Liver (tissue), 9 donors: ENCODE data around the gene ITIH5. TPM values are rescaled to one million over a fixed set of nuclear protein-coding genes. Genes with fewer than 3 reads are reported as not detected.

ENCODE experiments used
- DNase-seq: peaks from one replicate; pipeline ENCODE4 v3.0.0-alpha.2; 2017; ENCODE audit warnings: low spot score
- H3K27ac ChIP-seq, 2 donors: one replicate each; pipeline ENCODE4 v1.7.0; 2013; ENCODE audit warnings: inconsistent platforms in 2 of 2, low read length in 2 of 2, control low read depth in 1 of 2, low read depth in 1 of 2, mild to moderate bottlenecking in 1 of 2
- H3K27me3 ChIP-seq, 4 donors: one replicate each; pipeline versions ENCODE4 v1.6.1 to v1.7.0; 2013; ENCODE audit warnings: low read length in 3 of 4, inconsistent platforms in 1 of 4, mild to moderate bottlenecking in 1 of 4, moderate library complexity in 1 of 4; ENCODE audit not compliant: control insufficient read depth in 4 of 4, insufficient read depth in 4 of 4
- H3K36me3 ChIP-seq, 4 donors: one replicate each; pipeline versions ENCODE4 v1.6.1 to v1.7.0; 2013; ENCODE audit warnings: low read length in 3 of 4, mild to moderate bottlenecking in 3 of 4, low read depth in 1 of 4, moderate library complexity in 1 of 4; ENCODE audit not compliant: control insufficient read depth in 4 of 4, insufficient read depth in 3 of 4
- H3K4me1 ChIP-seq, 4 donors: one replicate each; pipeline versions ENCODE4 v1.6.1 to v1.7.0; 2013; ENCODE audit warnings: low read length in 3 of 4, mild to moderate bottlenecking in 3 of 4, moderate library complexity in 1 of 4; ENCODE audit not compliant: control insufficient read depth in 4 of 4, insufficient read depth in 4 of 4
- H3K4me3 ChIP-seq, 3 donors: one replicate each; pipeline versions ENCODE4 v1.6.1 to v1.7.0; 2013; ENCODE audit warnings: low read length in 3 of 3, control low read depth in 1 of 3, low read depth in 1 of 3, mild to moderate bottlenecking in 1 of 3
- H3K9ac ChIP-seq, 2 donors: one replicate each; pipeline ENCODE4 v1.7.0; 2013; ENCODE audit warnings: low read length in 2 of 2, mild to moderate bottlenecking in 2 of 2, moderate library complexity in 2 of 2, control low read depth in 1 of 2, low read depth in 1 of 2
- H3K9me3 ChIP-seq, 4 donors: one replicate each; pipeline versions ENCODE4 v1.6.1 to v1.7.0; 2013; ENCODE audit warnings: low read length in 3 of 4; ENCODE audit not compliant: control insufficient read depth in 4 of 4
- EGR1 ChIP-seq, 2 donors: IDR thresholded peaks; 2 replicates each; pipeline ENCODE4 v1.6.1; 2016 to 2018; ENCODE audit warnings: antibody characterized with exemption in 2 of 2, low read depth in 2 of 2
- FOXA1 ChIP-seq: IDR thresholded peaks from 2 replicates; pipeline ENCODE4 v1.6.1; 2016; ENCODE audit warnings: antibody characterized with exemption
- FOXA2 ChIP-seq: IDR thresholded peaks from 2 replicates; pipeline ENCODE4 v1.6.1; 2016; ENCODE audit warnings: antibody characterized with exemption
- GABPA ChIP-seq, 2 donors: IDR thresholded peaks in 1 of 2; conservative IDR thresholded peaks in 1 of 2; 2 replicates each; pipeline ENCODE4 v1.6.1; 2016; ENCODE audit warnings: antibody characterized with exemption in 2 of 2, mild to moderate bottlenecking in 1 of 2, moderate library complexity in 1 of 2
- HNF4G ChIP-seq: IDR thresholded peaks from 2 replicates; pipeline ENCODE4 v1.6.1; 2016; ENCODE audit warnings: antibody characterized with exemption
- NR2F2 ChIP-seq: IDR thresholded peaks from 2 replicates; pipeline ENCODE4 v1.6.1; 2016; ENCODE audit warnings: antibody characterized with exemption
- RAD21 ChIP-seq, 2 donors: IDR thresholded peaks; 2 replicates each; pipeline ENCODE4 v1.6.1; 2016; ENCODE audit warnings: antibody characterized with exemption in 2 of 2, mild to moderate bottlenecking in 2 of 2
- SP1 ChIP-seq: IDR thresholded peaks from 2 replicates; pipeline ENCODE4 v1.6.1; 2018; ENCODE audit warnings: antibody characterized with exemption, mild to moderate bottlenecking
- TAF1 ChIP-seq: conservative IDR thresholded peaks from 2 replicates; pipeline ENCODE4 v1.6.1; 2016; ENCODE audit warnings: antibody characterized with exemption, mild to moderate bottlenecking
- YY1 ChIP-seq: IDR thresholded peaks from 2 replicates; pipeline ENCODE4 v1.6.1; 2016; ENCODE audit warnings: antibody characterized with exemption, mild to moderate bottlenecking
- WGBS: extraction: QIAGEN DNeasy Blood & Tissue Kit; methylation state at CpG from one replicate; pipeline ENCODE4 v1.1.7; 2013; 5-methylcytosine and 5-hydroxymethylcytosine counted together
- polyA plus RNA-seq, 2 donors: library from polyadenylated mRNA; stranded (reverse) in 1 of 2; unstranded in 1 of 2; fragments of 200-250 nt in 1 of 2; fragments of >200 nt in 1 of 2; fragmentation: Nextera tagmentation in 1 of 2; extraction: Ambion mirVana in 1 of 2; gene quantifications; one replicate each; pipeline versions ENCODE4 v1.2.1 to v1.2.3, GENCODE V29; 2013 to 2015
- total RNA-seq, 2 donors: library from RNA; depleted of rRNA; stranded (reverse); fragments of >200 nt; gene quantifications; one replicate each; pipeline ENCODE4 v1.2.3, GENCODE V29; 2014
- TF ChIP-seq, protein P1 (sequence below): fragments of 150-350 bp; IDR thresholded peaks from 2 replicates; pipeline ENCODE4 v1.5.1; 2017; ENCODE audit warnings: improper control_type of control experiment, low read depth, low read length; ENCODE audit not compliant: missing input control
- TF ChIP-seq, protein P2 (sequence below): IDR thresholded peaks from 2 replicates; pipeline ENCODE4 v1.6.1; 2016; ENCODE audit warnings: antibody characterized with exemption
- TF ChIP-seq, protein P3 (sequence below): IDR thresholded peaks from 2 replicates; pipeline ENCODE4 v1.6.1; 2016; ENCODE audit warnings: antibody characterized with exemption
- donor health status: healthy.
- donor health status: healthy.
- donor health status: healthy.
- donor health status: healthy.
- donor health status: healthy.

Gene ITIH5
- total and polyA plus RNA-seq, 4 donors, result 0.60 to 1.3 (median 0.98) TPM

DNA sequence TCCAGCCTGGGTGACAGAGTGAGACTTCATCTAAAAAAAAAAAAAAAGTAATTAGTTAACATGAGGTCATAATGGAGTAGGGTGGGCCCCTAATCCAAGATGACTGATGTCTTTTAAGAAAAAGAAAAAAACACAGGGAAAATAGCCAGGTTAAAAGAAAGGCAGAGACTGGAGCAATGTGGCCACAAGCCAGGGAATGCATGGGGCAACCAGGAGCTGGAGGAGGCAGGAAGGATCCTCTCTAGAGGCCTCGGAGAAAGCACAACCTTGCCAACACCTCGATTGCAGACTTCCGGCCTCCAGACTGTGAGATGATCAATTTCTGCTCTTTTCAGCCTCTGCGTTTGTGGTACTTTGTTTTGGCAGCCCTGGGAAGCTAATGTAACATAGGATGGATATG is 121.5 kb downstream of the ITIH5 start:
- no peaks in the 10 kb centered on the region for H3K27me3 ChIP-seq
- H3K9ac ChIP-seq, result no peak overlapping the region
- no peak for TF ChIP-seq EGR1 (IDR thresholded peaks at IDR 0.05; ENCODE audit: low read depth in 2 of 2)
- TF ChIP-seq YY1, result no peak
- TF ChIP-seq HNF4G, result no peak
- TF ChIP-seq TAF1, result no peak
- TF ChIP-seq, protein P1, sequence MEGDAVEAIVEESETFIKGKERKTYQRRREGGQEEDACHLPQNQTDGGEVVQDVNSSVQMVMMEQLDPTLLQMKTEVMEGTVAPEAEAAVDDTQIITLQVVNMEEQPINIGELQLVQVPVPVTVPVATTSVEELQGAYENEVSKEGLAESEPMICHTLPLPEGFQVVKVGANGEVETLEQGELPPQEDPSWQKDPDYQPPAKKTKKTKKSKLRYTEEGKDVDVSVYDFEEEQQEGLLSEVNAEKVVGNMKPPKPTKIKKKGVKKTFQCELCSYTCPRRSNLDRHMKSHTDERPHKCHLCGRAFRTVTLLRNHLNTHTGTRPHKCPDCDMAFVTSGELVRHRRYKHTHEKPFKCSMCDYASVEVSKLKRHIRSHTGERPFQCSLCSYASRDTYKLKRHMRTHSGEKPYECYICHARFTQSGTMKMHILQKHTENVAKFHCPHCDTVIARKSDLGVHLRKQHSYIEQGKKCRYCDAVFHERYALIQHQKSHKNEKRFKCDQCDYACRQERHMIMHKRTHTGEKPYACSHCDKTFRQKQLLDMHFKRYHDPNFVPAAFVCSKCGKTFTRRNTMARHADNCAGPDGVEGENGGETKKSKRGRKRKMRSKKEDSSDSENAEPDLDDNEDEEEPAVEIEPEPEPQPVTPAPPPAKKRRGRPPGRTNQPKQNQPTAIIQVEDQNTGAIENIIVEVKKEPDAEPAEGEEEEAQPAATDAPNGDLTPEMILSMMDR, result no peak
- H3K4me1 ChIP-seq, result peaks cover 0 to 3% (median under 1%) of the 10 kb centered on the region in 4 donors
- no peak overlapping the region for H3K27ac ChIP-seq
- DNase-seq, result no peak
- H3K9me3 ChIP-seq, result no peaks in the 10 kb centered on the region
- WGBS, result 84% methylated on average over 4 of the region's 4 CpGs
- H3K4me3 ChIP-seq, result no peak overlapping the region
- H3K36me3 ChIP-seq, result no peaks in the 10 kb centered on the region

DNA sequence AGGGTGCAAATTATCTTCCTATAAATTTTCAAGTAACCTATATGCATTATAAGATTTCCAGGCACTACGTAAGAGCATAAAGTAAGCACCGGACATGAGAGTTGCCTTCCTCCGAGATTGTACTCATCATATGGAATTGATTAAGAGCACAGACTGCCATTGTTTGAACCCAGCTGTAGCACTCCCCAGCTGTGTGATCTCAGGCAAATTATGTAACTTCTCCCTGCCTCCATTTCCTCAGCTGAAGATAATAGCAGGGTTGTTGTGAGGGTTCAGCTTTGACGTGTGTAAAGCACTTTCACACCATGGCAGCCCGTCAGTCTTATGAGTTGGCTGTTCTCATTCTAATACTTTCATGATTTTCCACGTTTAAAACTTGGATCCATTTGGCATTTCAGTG is 122.6 kb downstream of the ITIH5 start:
- no peaks in the 10 kb centered on the region for H3K36me3 ChIP-seq
- WGBS, result 90% methylated on average over 6 of the region's 6 CpGs

DNA sequence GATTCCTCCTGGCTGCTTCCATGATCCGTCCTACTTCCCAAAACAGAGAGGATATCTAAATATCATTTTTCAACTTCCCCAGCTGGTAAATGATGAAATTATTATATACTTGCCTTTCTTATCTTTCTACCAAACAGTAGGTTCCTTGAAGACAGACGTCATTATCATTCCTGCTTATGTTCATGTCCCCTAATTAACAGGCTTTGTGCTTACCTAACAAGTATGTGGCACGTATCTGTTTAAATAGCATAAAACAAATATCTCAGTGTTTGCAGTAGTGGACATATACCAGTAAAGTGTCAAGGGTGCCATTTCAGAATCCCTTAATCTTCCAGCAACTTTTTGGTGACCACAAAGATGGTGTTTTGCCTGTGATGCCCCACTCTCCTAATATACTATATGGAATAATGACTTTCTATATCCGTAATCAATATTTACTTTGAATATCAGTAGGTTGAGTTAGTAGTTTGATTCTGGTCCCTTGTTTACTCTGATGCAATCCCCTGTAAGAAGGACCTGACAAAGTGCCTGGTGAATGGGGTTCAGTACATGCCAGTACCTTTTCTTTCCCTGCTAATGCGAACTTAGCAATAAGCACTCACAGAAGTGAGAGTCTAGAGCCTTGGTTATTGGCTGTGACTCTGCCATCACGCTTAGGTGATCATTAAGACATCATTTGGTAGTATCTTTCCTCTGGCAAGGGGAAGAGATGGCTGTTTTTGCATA is 124.4 kb downstream of the ITIH5 start:
- Histone ChIP-seq H3K9ac (no peak overlapping the region), H3K9me3 (peaks cover 0 to 9% (median 2%) of the 10 kb centered on the region in 4 donors), H3K27me3 (no peaks in the 10 kb centered on the region), H3K36me3 (no peaks in the 10 kb centered on the region), H3K27ac (no peak overlapping the region), H3K4me3 (no peak overlapping the region), H3K4me1 (peaks cover 0 to 3% (median under 1%) of the 10 kb centered on the region in 4 donors)
- TF ChIP-seq, protein P2, sequence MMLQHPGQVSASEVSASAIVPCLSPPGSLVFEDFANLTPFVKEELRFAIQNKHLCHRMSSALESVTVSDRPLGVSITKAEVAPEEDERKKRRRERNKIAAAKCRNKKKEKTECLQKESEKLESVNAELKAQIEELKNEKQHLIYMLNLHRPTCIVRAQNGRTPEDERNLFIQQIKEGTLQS, result no peak
- TF ChIP-seq FOXA2 (no peak), FOXA1 (no peak), EGR1 (IDR thresholded peaks at IDR 0.05; ENCODE audit: low read depth in 2 of 2) (no peak), RAD21 (IDR thresholded peaks at IDR 0.05) (no peak), GABPA (IDR thresholded peaks at IDR 0.05 in 1 of 2, conservative IDR thresholded peaks at IDR 0.05 in 1 of 2) (no peak)
- TF ChIP-seq, protein P3, sequence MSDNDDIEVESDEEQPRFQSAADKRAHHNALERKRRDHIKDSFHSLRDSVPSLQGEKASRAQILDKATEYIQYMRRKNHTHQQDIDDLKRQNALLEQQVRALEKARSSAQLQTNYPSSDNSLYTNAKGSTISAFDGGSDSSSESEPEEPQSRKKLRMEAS, result no peak
- WGBS, result 49% methylated on average over 6 of the region's 6 CpGs
- no peak for DNase-seq

More for the DNA sequence above, 122.6 kb downstream of the ITIH5 start:
- H3K9ac ChIP-seq, result no peak overlapping the region
- no peaks in the 10 kb centered on the region for H3K9me3 ChIP-seq
- TF ChIP-seq NR2F2, result no peak
- no peak for TF ChIP-seq EGR1 (IDR thresholded peaks at IDR 0.05; ENCODE audit: low read depth in 2 of 2)
- TF ChIP-seq, protein P1, result no peak
- no peak for TF ChIP-seq FOXA2
- TF ChIP-seq FOXA1, result no peak
- TF ChIP-seq TAF1, result no peak
- TF ChIP-seq SP1, result no peak
- TF ChIP-seq GABPA (IDR thresholded peaks at IDR 0.05 in 1 of 2, conservative IDR thresholded peaks at IDR 0.05 in 1 of 2), result no peak
- no peak for TF ChIP-seq RAD21 (IDR thresholded peaks at IDR 0.05)
- DNase-seq, result no peak
- no peaks in the 10 kb centered on the region for H3K27me3 ChIP-seq
- no peak overlapping the region for H3K27ac ChIP-seq
- no peak overlapping the region for H3K4me3 ChIP-seq
- peaks cover 0 to 3% (median under 1%) of the 10 kb centered on the region in 4 donors for H3K4me1 ChIP-seq
